Skeletal muscle satellite cell (primary cell): ENCODE results near the gene TMEM132D.

ENCODE experiments used
- H3K27me3 ChIP-seq: 2 replicates; pipeline ENCODE4 v1.7.0; 2013; ENCODE audit warnings: low read length; ENCODE audit not compliant: control insufficient read depth, insufficient read depth
- H3K36me3 ChIP-seq: 2 replicates; pipeline ENCODE4 v1.7.0; 2013; ENCODE audit warnings: mild to moderate bottlenecking, control low read depth, low read length; ENCODE audit not compliant: insufficient read depth
- H3K4me1 ChIP-seq: 2 replicates; pipeline ENCODE4 v1.7.0; 2013; ENCODE audit warnings: low read length; ENCODE audit not compliant: control insufficient read depth, insufficient read depth
- H3K4me2 ChIP-seq: 2 replicates; pipeline ENCODE4 v1.7.0; 2013; ENCODE audit warnings: mild to moderate bottlenecking, low read length
- H3K4me3 ChIP-seq: 2 replicates; pipeline ENCODE4 v1.7.0; 2013; ENCODE audit warnings: low read length
- H3K9ac ChIP-seq: 2 replicates; pipeline ENCODE4 v1.7.0; 2013; ENCODE audit warnings: mild to moderate bottlenecking, low read depth, low read length, moderate library complexity
- H3K9me3 ChIP-seq: replicated peaks from 2 replicates; pipeline ENCODE4 v1.7.0; 2013; ENCODE audit warnings: mild to moderate bottlenecking, control low read depth, low read length

TMEM132D gene

DNA sequence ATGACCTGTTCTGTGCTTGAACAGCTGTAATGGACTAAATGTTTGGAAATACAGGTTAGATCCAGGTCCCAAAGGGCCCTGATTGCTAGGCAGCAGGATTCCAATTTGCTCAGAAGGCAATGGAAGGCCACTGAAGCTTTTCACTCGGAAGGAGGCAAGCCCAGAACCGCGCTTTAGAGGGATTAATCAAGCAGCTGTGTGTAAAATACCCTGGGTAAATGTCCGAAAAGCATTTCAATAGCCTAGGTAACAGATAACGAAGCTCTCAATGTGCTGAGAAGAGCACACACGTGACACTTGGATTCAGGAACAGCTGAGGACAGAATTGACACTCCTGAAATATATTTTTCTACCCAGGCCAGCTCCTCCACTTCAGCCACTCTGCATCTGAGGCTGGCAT, 436.1 kb downstream of the TMEM132D start:
- H3K9me3 ChIP-seq, result no peaks in the 10 kb centered on the region

DNA sequence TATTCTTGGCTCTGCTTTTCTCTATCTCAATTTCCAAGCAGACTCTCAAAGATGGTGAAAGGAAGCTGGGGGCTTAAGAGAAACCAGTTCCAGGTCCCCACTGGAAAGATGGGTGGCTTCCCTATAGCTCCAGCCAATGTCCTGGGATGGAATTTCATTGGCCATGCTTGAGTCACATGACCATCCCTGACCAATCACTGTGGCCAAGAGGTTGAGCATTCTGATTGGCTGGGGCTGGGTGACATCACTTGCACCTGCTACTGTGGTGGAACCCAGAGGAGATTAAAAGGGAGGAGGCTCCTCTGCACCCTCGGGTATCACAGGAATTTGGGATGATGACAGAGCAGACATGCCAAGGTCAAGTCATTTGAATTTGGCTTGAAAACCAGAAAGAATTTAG, 436.5 kb downstream of the TMEM132D start:
- Histone ChIP-seq H3K36me3 (no peaks in the 10 kb centered on the region), H3K4me2 (no peak overlapping the region), H3K27me3 (no peaks in the 10 kb centered on the region), H3K9ac (no peak overlapping the region), H3K4me1 (no peaks in the 10 kb centered on the region), H3K9me3 (no peaks in the 10 kb centered on the region), H3K4me3 (no peak overlapping the region)

More for the DNA sequence above, 436.1 kb downstream of the TMEM132D start:
- Histone ChIP-seq H3K4me2 (no peak overlapping the region), H3K27me3 (no peaks in the 10 kb centered on the region), H3K9ac (no peak overlapping the region), H3K4me1 (no peaks in the 10 kb centered on the region), H3K4me3 (no peak overlapping the region), H3K36me3 (no peaks in the 10 kb centered on the region)

- Histone ChIP-seq H3K4me1 (no peaks in the 10 kb centered on the region), H3K36me3 (no peaks in the 10 kb centered on the region), H3K9me3 (no peaks in the 10 kb centered on the region), H3K9ac (no peak overlapping the region), H3K4me2 (no peak overlapping the region), H3K27me3 (no peaks in the 10 kb centered on the region), H3K4me3 (no peak overlapping the region)
These were observed 437.3 kb downstream of the TMEM132D start for GRCh38 chr12:129466499-129466898.

DNA sequence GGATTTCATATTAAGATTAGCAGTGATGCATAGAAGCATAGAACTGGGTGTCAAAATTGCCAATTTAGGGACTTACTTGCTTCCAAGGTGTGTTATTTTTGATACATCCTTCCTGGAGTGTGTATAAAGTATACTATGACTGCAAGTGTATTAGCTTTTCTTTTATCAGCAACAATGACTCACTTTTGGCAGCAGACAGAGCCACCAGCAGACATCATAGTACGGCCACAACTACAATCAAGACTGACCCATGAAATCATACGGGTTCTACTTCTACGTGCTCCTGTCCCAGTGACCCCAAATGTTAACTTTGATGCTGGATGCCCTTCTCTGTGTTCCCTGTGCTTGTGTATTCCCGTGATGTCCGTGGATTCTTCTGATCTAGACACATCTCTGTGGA, 443.9 kb downstream of the TMEM132D start:
- no peak overlapping the region for H3K9ac ChIP-seq
- H3K9me3 ChIP-seq, result peaks cover 4% of the 10 kb centered on the region
- H3K27me3 ChIP-seq, result no peaks in the 10 kb centered on the region
- H3K36me3 ChIP-seq, result no peaks in the 10 kb centered on the region
- no peaks in the 10 kb centered on the region for H3K4me1 ChIP-seq
- no peak overlapping the region for H3K4me3 ChIP-seq
- no peak overlapping the region for H3K4me2 ChIP-seq

DNA sequence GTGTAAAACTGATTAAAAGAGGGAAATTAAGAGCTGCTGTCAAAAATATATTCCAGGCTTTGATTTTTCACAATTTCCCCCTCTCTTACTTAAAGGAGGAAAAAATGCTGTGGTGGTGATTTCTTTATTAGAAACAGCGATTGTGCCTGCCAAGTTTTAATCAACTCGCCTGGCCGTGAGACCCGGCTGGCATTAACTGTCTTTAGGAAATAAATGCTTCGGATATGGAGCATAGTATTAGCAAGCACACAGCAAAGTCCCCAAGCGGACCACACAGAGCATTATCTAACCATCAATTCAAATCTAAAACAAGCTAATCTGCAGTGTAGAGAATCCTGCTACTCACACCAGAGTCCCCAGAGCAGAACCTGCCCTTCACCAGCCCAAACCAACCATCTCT, 457.1 kb downstream of the TMEM132D start:
- no peak overlapping the region for H3K4me2 ChIP-seq
- H3K9ac ChIP-seq, result no peak overlapping the region
- no peak overlapping the region for H3K4me3 ChIP-seq
- peaks cover 3% of the 10 kb centered on the region for H3K9me3 ChIP-seq
- H3K27me3 ChIP-seq, result no peaks in the 10 kb centered on the region
- no peaks in the 10 kb centered on the region for H3K4me1 ChIP-seq
- no peaks in the 10 kb centered on the region for H3K36me3 ChIP-seq

DNA sequence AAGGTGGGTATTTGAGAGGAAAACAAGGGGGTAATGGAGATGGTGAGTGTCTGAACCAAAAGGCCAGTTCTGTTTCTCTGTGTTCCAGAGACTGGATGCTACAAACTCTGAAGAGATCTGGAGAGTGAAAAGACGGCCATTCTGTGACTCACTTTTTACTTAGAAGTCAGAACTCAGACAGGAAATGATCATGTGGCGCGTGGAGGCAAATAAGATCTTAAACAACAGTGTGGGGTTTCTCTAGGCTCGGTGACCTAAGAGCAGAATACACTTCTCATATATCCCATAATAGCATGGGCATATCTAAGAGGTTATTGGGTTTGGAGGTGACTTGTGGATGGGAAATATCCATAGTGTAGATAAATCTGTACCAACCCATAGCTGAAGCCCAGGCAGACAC, 463.5 kb downstream of the TMEM132D start:
- no peak overlapping the region for H3K4me3 ChIP-seq
- no peak overlapping the region for H3K4me2 ChIP-seq
- H3K4me1 ChIP-seq, result no peaks in the 10 kb centered on the region
- H3K27me3 ChIP-seq, result no peaks in the 10 kb centered on the region
- H3K36me3 ChIP-seq, result no peaks in the 10 kb centered on the region
- H3K9ac ChIP-seq, result no peak overlapping the region
- H3K9me3 ChIP-seq, result no peaks in the 10 kb centered on the region

DNA sequence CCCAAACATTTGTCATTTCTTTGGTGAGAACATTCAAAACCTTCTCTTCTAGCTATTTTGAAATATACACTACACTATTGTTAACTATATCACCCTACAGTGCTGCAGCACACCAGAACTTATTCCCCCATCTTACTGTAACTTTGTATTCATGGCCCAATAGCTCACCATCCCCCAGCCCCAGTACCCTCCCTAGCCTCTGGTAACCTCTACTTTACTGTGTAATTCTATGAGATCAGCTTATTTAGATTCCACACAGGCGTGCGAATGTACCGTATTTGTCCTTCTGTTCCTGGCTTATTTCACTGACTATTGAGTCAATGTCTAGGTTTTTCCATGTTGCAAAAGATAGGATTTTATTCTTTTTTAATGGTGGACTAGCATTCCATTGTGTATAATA, 469.0 kb downstream of the TMEM132D start:
- Histone ChIP-seq H3K4me1 (no peaks in the 10 kb centered on the region), H3K4me3 (no peak overlapping the region), H3K9ac (no peak overlapping the region), H3K9me3 (no peaks in the 10 kb centered on the region), H3K27me3 (no peaks in the 10 kb centered on the region), H3K36me3 (no peaks in the 10 kb centered on the region), H3K4me2 (no peak overlapping the region)

DNA sequence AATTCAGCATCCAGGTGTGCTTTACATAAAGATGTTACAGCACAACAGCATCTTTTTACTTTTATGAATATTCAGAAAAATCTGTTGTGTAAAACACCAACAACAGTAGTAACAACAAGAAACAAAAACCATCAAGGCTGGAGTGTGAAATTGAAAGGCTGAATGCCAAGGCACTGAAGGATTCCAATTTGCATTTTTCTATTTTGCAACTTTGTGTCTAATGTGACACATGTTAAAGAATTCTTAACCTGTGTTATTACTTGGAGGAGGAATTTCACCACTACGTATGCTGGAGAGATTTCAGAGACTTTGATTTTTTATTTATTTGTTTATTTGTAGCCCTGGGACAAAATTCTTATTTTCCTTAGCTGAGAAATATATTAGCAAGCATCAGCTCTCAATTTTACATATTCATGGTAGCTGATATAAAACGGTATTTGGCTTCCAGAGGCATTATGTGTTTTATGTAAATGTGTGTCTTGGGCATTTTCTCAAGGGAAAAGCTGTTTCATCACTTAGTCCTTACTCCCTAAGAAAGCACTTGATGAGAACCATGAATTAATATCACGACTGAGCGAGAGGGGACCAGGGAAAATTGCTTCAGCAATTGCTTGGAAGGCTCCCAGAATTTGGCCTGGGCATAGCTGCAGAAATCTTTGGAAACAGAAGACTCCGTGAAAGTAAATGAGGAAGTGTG, 475.4 kb downstream of the TMEM132D start:
- H3K4me2 ChIP-seq, result no peak overlapping the region
- H3K27me3 ChIP-seq, result no peaks in the 10 kb centered on the region
- no peaks in the 10 kb centered on the region for H3K36me3 ChIP-seq
- H3K9ac ChIP-seq, result no peak overlapping the region
- H3K9me3 ChIP-seq, result no peaks in the 10 kb centered on the region
- no peaks in the 10 kb centered on the region for H3K4me1 ChIP-seq
- no peak overlapping the region for H3K4me3 ChIP-seq

- H3K36me3 ChIP-seq, result no peaks in the 10 kb centered on the region
- H3K4me3 ChIP-seq, result no peak overlapping the region
- H3K27me3 ChIP-seq, result no peaks in the 10 kb centered on the region
- no peak overlapping the region for H3K4me2 ChIP-seq
- no peaks in the 10 kb centered on the region for H3K4me1 ChIP-seq
- no peak overlapping the region for H3K9ac ChIP-seq
- peaks cover 5% of the 10 kb centered on the region for H3K9me3 ChIP-seq
These were observed 480.7 kb downstream of the TMEM132D start for GRCh38 chr12:129423041-129423580.

DNA sequence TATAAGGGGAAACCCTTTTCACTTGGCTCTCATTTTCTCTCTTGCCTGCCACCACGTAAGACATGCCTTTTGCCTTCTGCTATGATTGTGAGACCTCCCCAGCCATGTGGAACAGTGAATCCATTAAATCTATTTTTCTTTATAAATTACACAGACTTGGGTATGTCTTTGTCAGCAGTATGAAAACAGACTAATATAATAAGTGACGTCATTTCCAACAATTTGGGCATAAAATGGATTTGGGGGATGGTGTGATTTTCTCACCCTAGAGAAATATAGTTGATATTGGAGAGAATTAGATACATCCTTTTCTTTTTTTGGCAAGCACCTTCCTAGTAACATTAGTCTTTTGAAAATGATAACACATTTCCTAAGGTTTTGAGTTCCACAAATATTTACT, 490.5 kb downstream of the TMEM132D start:
- no peak overlapping the region for H3K9ac ChIP-seq
- H3K4me3 ChIP-seq, result no peak overlapping the region
- H3K4me2 ChIP-seq, result no peak overlapping the region
- H3K4me1 ChIP-seq, result no peaks in the 10 kb centered on the region
- H3K36me3 ChIP-seq, result no peaks in the 10 kb centered on the region
- no peaks in the 10 kb centered on the region for H3K9me3 ChIP-seq
- H3K27me3 ChIP-seq, result no peaks in the 10 kb centered on the region

DNA sequence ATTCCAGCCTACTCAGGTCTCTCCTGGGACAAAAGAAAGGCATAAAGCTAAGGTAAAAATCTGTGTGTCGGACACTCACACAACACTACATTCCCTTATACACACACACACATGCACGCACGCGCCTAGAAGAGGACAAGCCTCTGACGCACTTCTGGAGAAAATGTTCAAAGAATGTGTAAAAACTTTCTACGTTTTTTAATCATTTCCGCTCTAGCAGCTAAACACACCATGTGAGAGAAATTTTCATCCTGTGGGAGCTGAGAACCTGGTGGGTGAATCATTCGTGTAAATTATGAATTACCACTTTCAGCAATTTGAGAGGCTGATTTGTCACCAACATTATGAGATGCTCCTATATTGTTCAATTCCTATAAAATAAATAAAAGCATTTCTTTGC, 494.5 kb downstream of the TMEM132D start:
- no peaks in the 10 kb centered on the region for H3K4me1 ChIP-seq
- H3K27me3 ChIP-seq, result no peaks in the 10 kb centered on the region
- H3K4me2 ChIP-seq, result no peak overlapping the region
- no peak overlapping the region for H3K9ac ChIP-seq
- H3K36me3 ChIP-seq, result no peaks in the 10 kb centered on the region
- H3K4me3 ChIP-seq, result no peak overlapping the region
- H3K9me3 ChIP-seq, result no peaks in the 10 kb centered on the region

- H3K27me3 ChIP-seq, result no peaks in the 10 kb centered on the region
- no peak overlapping the region for H3K4me3 ChIP-seq
- no peaks in the 10 kb centered on the region for H3K36me3 ChIP-seq
- H3K9me3 ChIP-seq, result peaks cover 4% of the 10 kb centered on the region
- no peak overlapping the region for H3K4me2 ChIP-seq
- no peaks in the 10 kb centered on the region for H3K4me1 ChIP-seq
- H3K9ac ChIP-seq, result no peak overlapping the region
These were observed 499.3 kb downstream of the TMEM132D start for GRCh38 chr12:129404556-129404955.
